Mammary epithelial cell (primary cell): Measurements from ENCODE around the gene NXPH4.
A peak's percentile ranks its signal among the peaks of the same experiment; 100 is the strongest.

Experiments used
- CTCF ChIP-seq, 2 donors: IDR thresholded peaks in 1 of 2; conservative IDR thresholded peaks in 1 of 2; 2 replicates each; pipeline ENCODE4 v1.5.1; 2011 to 2012; ENCODE audit warnings: inconsistent platforms in 2 of 2, low read length in 2 of 2, mild to moderate bottlenecking in 2 of 2, control low read depth in 1 of 2, low read depth in 1 of 2; ENCODE audit not compliant: insufficient read depth in 1 of 2; ENCODE audit errors: extremely low read depth in 1 of 2
- EZH2 ChIP-seq: IDR thresholded peaks from 2 replicates; pipeline ENCODE4 v1.6.1; 2012; ENCODE audit warnings: low read length, inconsistent platforms, borderline replicate concordance

GRCh38 chr12:57242691-57243454, 26.3 kb downstream of the NXPH4 start:
- TF ChIP-seq CTCF (conservative IDR thresholded peaks at IDR 0.05 in 1 of 2, IDR thresholded peaks at IDR 0.05 in 1 of 2; ENCODE audit: extremely low read depth in 1 of 2, insufficient read depth in 1 of 2, low read depth in 1 of 2, low read length in 2 of 2) (peak; percentile 37 to 65), EZH2 (no peak)
